H1 (cell line): Measurements from ENCODE around the gene MYH11. TPM values are rescaled to one million over a fixed set of nuclear protein-coding genes. Genes with fewer than 3 reads are reported as not detected.

Experiments
- ATF2 ChIP-seq: IDR thresholded peaks from 2 replicates; pipeline ENCODE4 v1.6.1; 2012; ENCODE audit warnings: low read length, inconsistent platforms
- HDAC2 ChIP-seq, 2 experiments: fragments of 300-600 bp in 1 of 2; sonication (generic) in 1 of 2; IDR thresholded peaks; 2 replicates each; pipeline ENCODE4 v1.6.1; 2011 to 2012; ENCODE audit warnings: low read depth in 2 of 2, low read length in 2 of 2, mild to moderate bottlenecking in 2 of 2, moderate library complexity in 2 of 2, borderline replicate concordance in 1 of 2, inconsistent platforms in 1 of 2
- RNF2 ChIP-seq: fragments of 200-900, 300-1000 bp; sonication (generic); IDR thresholded peaks from 2 replicates; pipeline ENCODE4 v1.7.1; 2016; ENCODE audit warnings: borderline replicate concordance, low read depth, mild to moderate bottlenecking, antibody characterized with exemption, low read length; ENCODE audit not compliant: poor library complexity, severe bottlenecking; ENCODE audit errors: missing control alignments
- polyA plus RNA-seq, 7 experiments: library from polyadenylated mRNA; depleted of rRNA in 3 of 7; stranded (reverse) in 5 of 7; unstranded in 2 of 7; fragments of >200 nt in 5 of 7; fragments of 200-250 nt in 2 of 7; gene quantifications; 1 replicate in 5 of 7; 2 replicates in 1 of 7; 4 replicates in 1 of 7; pipeline versions ENCODE4 v1.2.1 to v1.2.3, GENCODE V29; 2011 to 2013; ENCODE audit warnings: missing spikeins in 2 of 7, mixed read lengths in 2 of 7
- total RNA-seq: library from RNA; stranded (reverse); fragmentation: NEBNext Ultra II Directional; extraction: Animal tissue kit (Norgen Biotek cat#: 25700); gene quantifications from 2 replicates; pipeline ENCODE4 v1.2.1, GENCODE V29; 2021

Gene MYH11
- total and polyA plus RNA-seq, 2 of the 8 experiments (the other 6 are each of a cell fraction or from before 2014, with no cell fraction given): 0.11 to 0.78 TPM

GRCh38 chr16:15865742-15866141, 8.9 kb upstream of the MYH11 start (continued):
- TF ChIP-seq RNF2: no peak
- no peak for TF ChIP-seq HDAC2 (IDR thresholded peaks at IDR 0.05; ENCODE audit: borderline replicate concordance in 1 of 2, low read depth in 2 of 2, low read length in 2 of 2)
- TF ChIP-seq ATF2: no peak
